NCI-H2196 treated with DMSO at 0.1 percent for 48 hours (cell line): ENCODE data around the gene CFL2.

ENCODE experiments used
- DNase-seq: peaks from one replicate; lab custom pipeline; 2025; ENCODE audit not compliant: unreplicated experiment; lab: John Stamatoyannopoulos, UW

CFL2 gene

GRCh38 chr14:34678306-34678705, 36.1 kb downstream of the CFL2 start:
- DNase-seq: no peak

GRCh38 chr14:34676516-34677211, 37.7 kb downstream of the CFL2 start:
- no peak for DNase-seq

- DNase-seq: no peak
Measured at GRCh38 chr14:34673702-34674101, 40.7 kb downstream of the CFL2 start.

- no peak for DNase-seq
Measured at GRCh38 chr14:34671716-34672115, 42.7 kb downstream of the CFL2 start.

GRCh38 chr14:34668111-34668510, 46.3 kb downstream of the CFL2 start:
- DNase-seq: no peak

GRCh38 chr14:34667007-34667406, 47.4 kb downstream of the CFL2 start:
- no peak for DNase-seq

GRCh38 chr14:34665785-34666435, 48.5 kb downstream of the CFL2 start:
- no peak for DNase-seq

GRCh38 chr14:34662561-34663088, 51.8 kb downstream of the CFL2 start:
- DNase-seq: no peak

GRCh38 chr14:34660796-34661195, 53.6 kb downstream of the CFL2 start:
- DNase-seq: no peak
